ENCODE data around the gene EFCAB7.

GRCh38 chr1:63548303-63548702 is 25.0 kb downstream of the EFCAB7 start:
- TF ChIP-seq, protein P1, sequence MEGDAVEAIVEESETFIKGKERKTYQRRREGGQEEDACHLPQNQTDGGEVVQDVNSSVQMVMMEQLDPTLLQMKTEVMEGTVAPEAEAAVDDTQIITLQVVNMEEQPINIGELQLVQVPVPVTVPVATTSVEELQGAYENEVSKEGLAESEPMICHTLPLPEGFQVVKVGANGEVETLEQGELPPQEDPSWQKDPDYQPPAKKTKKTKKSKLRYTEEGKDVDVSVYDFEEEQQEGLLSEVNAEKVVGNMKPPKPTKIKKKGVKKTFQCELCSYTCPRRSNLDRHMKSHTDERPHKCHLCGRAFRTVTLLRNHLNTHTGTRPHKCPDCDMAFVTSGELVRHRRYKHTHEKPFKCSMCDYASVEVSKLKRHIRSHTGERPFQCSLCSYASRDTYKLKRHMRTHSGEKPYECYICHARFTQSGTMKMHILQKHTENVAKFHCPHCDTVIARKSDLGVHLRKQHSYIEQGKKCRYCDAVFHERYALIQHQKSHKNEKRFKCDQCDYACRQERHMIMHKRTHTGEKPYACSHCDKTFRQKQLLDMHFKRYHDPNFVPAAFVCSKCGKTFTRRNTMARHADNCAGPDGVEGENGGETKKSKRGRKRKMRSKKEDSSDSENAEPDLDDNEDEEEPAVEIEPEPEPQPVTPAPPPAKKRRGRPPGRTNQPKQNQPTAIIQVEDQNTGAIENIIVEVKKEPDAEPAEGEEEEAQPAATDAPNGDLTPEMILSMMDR (IDR thresholded peaks at IDR 0.05) = no peak
- no peak for TF ChIP-seq POLR2A (IDR thresholded peaks at IDR 0.05)
- no peak for TF ChIP-seq POLR2AphosphoS5 (IDR thresholded peaks at IDR 0.05)
